GM10248 (cell line): ENCODE data around the gene MIB2.

Source experiments
- CTCF ChIA-PET: fragments of 300-600 bp; sonication (Branson Sonifier 250); formaldehyde crosslinking; extraction: SDS; loops from one replicate; lab custom pipeline; 2021; ENCODE audit warnings: antibody characterized with exemption; lab: Yijun Ruan, JAX
- POLR2A ChIA-PET: fragments of 350-650 bp; sonication (Branson Sonifier 250); formaldehyde crosslinking; extraction: SDS; loops from one replicate; lab custom pipeline; 2020; ENCODE audit warnings: antibody characterized with exemption; lab: Yijun Ruan, JAX
- DNase-seq: peaks from one replicate; pipeline ENCODE4 v3.0.0; 2012; ENCODE audit errors: extremely low spot score
- TF ChIP-seq, protein P1 (sequence below): IDR thresholded peaks from 2 replicates; pipeline ENCODE4 v1.5.1; 2012; ENCODE audit warnings: mild to moderate bottlenecking, low read depth; ENCODE audit errors: extremely low read depth, missing control alignments, control extremely low read depth

Gene MIB2

DNA sequence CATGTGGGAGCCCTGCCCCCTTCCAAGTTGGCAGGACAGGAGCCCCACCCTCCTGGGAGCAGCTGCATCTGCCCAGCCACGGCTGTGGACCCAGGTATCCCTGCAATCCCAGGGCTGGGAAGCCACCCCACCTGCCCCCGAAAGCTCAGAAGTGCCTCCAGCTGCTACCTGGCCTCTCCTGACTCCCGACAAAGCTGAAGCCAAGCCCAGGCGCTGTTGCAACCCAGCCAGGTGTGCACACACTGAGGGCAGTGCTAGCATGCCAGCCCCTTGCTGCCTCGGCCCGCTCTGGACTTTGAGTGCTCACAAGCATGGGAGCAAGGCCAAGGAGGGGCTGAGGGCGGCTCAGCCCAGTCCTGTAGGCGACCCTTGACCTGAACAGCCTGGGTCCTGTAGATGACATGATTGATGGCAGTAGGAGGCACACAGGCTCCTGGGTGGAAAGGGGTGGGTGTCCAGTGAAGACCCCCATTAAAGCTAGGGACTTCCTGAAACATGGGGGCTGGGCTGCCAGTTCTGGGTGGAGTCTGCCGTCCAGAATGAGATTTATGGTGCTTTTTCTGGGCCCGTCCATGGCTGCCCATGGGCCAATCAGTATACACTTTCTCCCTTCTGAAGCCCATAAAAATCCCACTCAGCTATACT, 37.8 kb upstream of the MIB2 start:
- ChIA-PET CTCF (interaction anchor here (1.0 to 2.4 kb wide), 4 partner anchors 13 to 101 kb away, joined by 3 to 5 read pairs (median 4); no protein-coding TSS in a partner anchor), POLR2A (interaction anchor here (0.5 kb wide), 1 partner anchor 193 kb away, joined by 3 read pairs; no protein-coding TSS in a partner anchor)
- DNase-seq: no peak
- TF ChIP-seq, protein P1, sequence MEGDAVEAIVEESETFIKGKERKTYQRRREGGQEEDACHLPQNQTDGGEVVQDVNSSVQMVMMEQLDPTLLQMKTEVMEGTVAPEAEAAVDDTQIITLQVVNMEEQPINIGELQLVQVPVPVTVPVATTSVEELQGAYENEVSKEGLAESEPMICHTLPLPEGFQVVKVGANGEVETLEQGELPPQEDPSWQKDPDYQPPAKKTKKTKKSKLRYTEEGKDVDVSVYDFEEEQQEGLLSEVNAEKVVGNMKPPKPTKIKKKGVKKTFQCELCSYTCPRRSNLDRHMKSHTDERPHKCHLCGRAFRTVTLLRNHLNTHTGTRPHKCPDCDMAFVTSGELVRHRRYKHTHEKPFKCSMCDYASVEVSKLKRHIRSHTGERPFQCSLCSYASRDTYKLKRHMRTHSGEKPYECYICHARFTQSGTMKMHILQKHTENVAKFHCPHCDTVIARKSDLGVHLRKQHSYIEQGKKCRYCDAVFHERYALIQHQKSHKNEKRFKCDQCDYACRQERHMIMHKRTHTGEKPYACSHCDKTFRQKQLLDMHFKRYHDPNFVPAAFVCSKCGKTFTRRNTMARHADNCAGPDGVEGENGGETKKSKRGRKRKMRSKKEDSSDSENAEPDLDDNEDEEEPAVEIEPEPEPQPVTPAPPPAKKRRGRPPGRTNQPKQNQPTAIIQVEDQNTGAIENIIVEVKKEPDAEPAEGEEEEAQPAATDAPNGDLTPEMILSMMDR: no peak

DNA sequence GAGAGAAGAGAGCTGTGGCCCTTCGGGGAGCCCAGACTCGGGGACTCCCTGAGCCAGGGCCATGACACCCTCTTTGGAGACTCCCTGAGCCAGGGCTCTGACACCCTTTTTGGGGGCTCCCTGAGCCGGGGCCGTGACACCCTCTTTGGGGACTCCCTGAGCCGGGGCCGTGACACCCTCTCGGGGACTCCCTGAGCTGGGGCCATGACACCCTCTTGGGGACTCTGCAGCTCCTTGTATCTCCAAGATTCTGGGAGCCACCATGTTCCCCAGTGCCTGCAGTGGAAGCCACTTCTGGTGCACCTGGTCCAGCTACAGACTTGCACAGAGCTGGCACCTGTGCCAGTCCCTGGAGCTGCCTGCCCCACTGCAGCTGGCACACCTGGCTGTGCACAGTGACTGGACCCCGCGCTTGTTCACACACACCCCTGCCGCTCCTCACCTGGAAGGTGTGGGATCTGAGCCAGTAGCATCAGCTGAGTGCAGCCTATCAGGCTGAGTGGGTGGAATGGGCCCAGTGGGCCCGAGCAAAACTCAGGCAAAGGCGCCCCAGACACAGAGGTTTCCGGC, 36.8 kb upstream of the MIB2 start:
- POLR2A ChIA-PET: interaction anchor here (0.6 kb wide), 1 partner anchor 357 kb away, joined by 3 read pairs; no protein-coding TSS in a partner anchor
- CTCF ChIA-PET: interaction anchor here (0.9 to 2.4 kb wide), 4 partner anchors 12 to 88 kb away, joined by 3 to 5 read pairs (median 3); no protein-coding TSS in a partner anchor
- TF ChIP-seq, protein P1: no peak
- DNase-seq: no peak

DNA sequence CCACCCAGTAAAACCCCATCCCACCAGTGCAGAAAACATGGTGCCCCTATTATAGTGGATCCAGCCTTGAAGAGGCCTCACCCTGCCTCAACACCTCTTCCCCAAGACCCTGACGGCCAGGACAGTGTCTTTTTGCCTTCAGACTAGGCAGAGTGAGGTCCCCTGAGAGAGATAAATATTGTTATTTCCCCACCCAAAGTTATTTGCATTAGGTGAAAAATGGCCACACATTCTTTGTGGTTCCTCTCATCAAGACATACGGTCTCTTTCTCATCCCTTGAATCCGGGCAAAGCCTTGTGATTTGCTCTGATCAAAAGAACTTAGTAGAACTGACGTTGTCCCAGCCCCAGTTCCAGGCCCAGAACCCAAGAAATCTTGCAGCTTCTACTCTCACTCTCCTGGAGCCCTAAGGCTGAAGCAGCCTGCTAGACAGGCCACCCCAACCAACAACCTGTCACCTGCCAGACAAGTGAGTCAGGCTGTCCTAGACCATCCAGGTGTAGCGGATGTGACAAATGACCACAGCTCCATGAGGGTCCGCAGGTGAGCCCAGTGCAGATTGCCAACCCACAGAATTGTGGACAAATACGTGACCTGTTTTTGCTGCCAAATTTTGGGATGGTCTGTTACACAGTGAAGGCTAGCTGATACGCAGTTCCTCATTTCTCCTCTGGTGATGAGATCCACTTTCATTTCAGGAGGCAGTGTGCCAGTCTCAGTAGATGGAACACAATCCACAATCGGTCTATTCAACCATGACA, 32.5 kb upstream of the MIB2 start:
- TF ChIP-seq, protein P1: no peak
- no peak for DNase-seq
- ChIA-PET CTCF (no interaction called here), POLR2A (no interaction called here)

DNA sequence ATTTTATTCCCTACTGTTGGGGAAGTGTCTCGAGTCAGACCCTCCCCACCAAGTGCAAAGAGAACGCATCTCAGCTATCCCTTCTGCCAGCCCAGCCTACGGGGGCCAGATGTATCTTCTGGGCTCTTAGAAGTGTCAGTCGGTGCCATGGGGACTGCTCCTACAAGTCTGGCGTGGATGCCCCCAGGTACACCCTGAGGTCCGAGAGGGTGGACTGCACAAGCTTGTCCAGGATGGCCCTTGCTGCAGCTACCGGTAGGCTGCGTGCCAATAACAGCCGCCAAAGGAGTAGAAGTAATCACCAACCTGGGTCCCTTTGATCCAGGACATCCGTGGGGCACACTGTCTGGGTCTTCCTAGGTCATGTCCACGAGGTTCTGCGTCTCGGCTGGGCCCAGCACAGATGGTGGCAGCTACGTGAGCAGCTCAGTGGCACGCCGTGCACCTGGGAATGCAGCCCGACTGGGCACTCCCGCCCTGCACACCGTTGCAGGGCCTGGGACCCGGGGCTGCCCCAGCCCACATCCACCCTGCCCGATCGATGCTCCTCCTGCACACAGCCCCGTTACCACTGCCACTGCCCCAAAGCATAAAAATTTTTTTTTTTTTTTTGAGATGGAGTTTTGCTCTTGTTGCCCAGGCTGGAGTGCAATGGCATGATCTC, 31.8 kb upstream of the MIB2 start:
- no peak for DNase-seq
- ChIA-PET CTCF (no interaction called here), POLR2A (no interaction called here)
- TF ChIP-seq, protein P1: no peak

DNA sequence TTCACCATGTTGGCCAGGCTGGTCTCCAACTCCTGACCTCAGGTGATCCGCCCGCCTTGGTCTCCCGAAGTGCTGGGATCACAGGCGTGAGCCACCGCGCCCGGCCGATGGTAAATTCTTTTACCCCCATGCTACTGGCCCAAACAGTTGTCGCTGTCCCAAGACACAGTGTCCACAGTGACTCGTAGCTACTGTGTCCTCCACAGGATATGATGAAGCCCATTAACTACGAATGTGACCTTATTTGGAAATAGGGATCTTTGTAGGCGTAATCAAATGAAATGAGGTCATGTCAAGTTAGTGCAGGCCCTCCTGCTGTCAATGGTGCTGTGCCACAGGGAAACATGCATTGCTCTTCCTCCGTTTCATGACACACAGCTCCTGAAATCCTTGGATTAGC, 23.8 kb upstream of the MIB2 start:
- TF ChIP-seq, protein P1: no peak
- CTCF ChIA-PET: interaction anchor here (1.4 kb wide), 1 partner anchor 13 kb away, joined by 3 read pairs; no protein-coding TSS in a partner anchor
- DNase-seq: no peak
- POLR2A ChIA-PET: no interaction called here
